Neural cell (in vitro differentiated cells): ENCODE data around the gene STT3B. TPM values are rescaled to one million over a fixed set of nuclear protein-coding genes. Genes with fewer than 3 reads are reported as not detected.

Experiments
- H2AFZ ChIP-seq: fragments of 200-600, 300-800 bp; sonication (generic), shearing (Covaris generic); 2 replicates; pipeline ENCODE4 v1.6.0; 2014; ENCODE audit warnings: low read depth, mild to moderate bottlenecking, antibody characterized with exemption, low read length, moderate library complexity
- H3F3A ChIP-seq: fragments of 200-600 bp; shearing (Covaris generic); 2 replicates; pipeline ENCODE4 v1.6.1; 2016; ENCODE audit warnings: mild to moderate bottlenecking, moderate library complexity, mixed read lengths, antibody characterized with exemption, low read length; ENCODE audit not compliant: insufficient read depth, poor library complexity, severe bottlenecking
- H3K27ac ChIP-seq: fragments of 200-600, 300-800 bp; sonication (generic), shearing (Covaris generic); 2 replicates; pipeline ENCODE4 v1.5.1; 2014; ENCODE audit warnings: mild to moderate bottlenecking, low read length, moderate library complexity
- H3K27me3 ChIP-seq: fragments of 300-800, 200-600 bp; sonication (generic), shearing (Covaris generic); 2 replicates; pipeline ENCODE4 v1.6.0; 2014; ENCODE audit warnings: mild to moderate bottlenecking, low read depth, low read length, moderate library complexity; ENCODE audit not compliant: insufficient read depth
- H3K36me3 ChIP-seq: fragments of 300-800, 200-600 bp; sonication (generic), shearing (Covaris generic); 2 replicates; pipeline ENCODE4 v1.5.1; 2014; ENCODE audit warnings: mild to moderate bottlenecking, antibody characterized with exemption, low read length, moderate library complexity; ENCODE audit not compliant: insufficient read depth
- H3K4me2 ChIP-seq: fragments of 300-800, 200-600 bp; sonication (generic), shearing (Covaris generic); 2 replicates; pipeline ENCODE4 v1.6.0; 2014; ENCODE audit warnings: mild to moderate bottlenecking, low read length
- H3K4me3 ChIP-seq: fragments of 300-800, 200-600 bp; sonication (generic), shearing (Covaris generic); 2 replicates; pipeline ENCODE4 v1.5.1; 2014; ENCODE audit warnings: mild to moderate bottlenecking, low read length, moderate library complexity
- H3K79me2 ChIP-seq: fragments of 200-600 bp; shearing (Covaris generic); replicated peaks from 2 replicates; pipeline ENCODE4 v1.6.0; 2014; ENCODE audit warnings: mild to moderate bottlenecking, low read length, moderate library complexity; ENCODE audit not compliant: insufficient read depth
- H3K9ac ChIP-seq: fragments of 300-800, 200-600 bp; sonication (generic), shearing (Covaris generic); 2 replicates; pipeline ENCODE4 v1.6.1; 2016; ENCODE audit warnings: mild to moderate bottlenecking, low read length, mixed read lengths
- H3K9me2 ChIP-seq: fragments of 200-600 bp; shearing (Covaris generic); 2 replicates; pipeline ENCODE4 v1.6.1; 2016; ENCODE audit warnings: mild to moderate bottlenecking, low read length, mixed read lengths; ENCODE audit not compliant: insufficient read depth
- H3K9me3 ChIP-seq: fragments of 200-600, 300-800 bp; sonication (generic), shearing (Covaris generic); 2 replicates; pipeline ENCODE4 v1.6.1; 2016; ENCODE audit warnings: mild to moderate bottlenecking, mixed run types, low read length, moderate library complexity, mixed read lengths
- H4K20me1 ChIP-seq: fragments of 200-600 bp; shearing (Covaris generic); 2 replicates; pipeline ENCODE4 v1.6.1; 2016; ENCODE audit warnings: mild to moderate bottlenecking, mixed run types; ENCODE audit not compliant: insufficient read depth
- CTCF ChIP-seq: fragments of 450-650 bp; IDR thresholded peaks from 2 replicates; pipeline ENCODE4 v1.5.1; 2014; ENCODE audit warnings: antibody characterized with exemption, mild to moderate bottlenecking, moderate library complexity; ENCODE audit not compliant: poor library complexity, severe bottlenecking
- EP300 ChIP-seq: fragments of 450-650 bp; conservative IDR thresholded peaks from 2 replicates; pipeline ENCODE4 v1.6.1; 2014; ENCODE audit warnings: antibody characterized with exemption, mild to moderate bottlenecking, moderate library complexity; ENCODE audit not compliant: poor library complexity, severe bottlenecking
- EZH2 ChIP-seq: fragments of 200-600, 300-800 bp; shearing (Covaris generic), sonication (generic); IDR thresholded peaks from 2 replicates; pipeline ENCODE4 v1.6.1; 2014; ENCODE audit warnings: antibody characterized with exemption, low read length, borderline replicate concordance, mild to moderate bottlenecking; ENCODE audit not compliant: insufficient read depth, poor library complexity, severe bottlenecking
- MXI1 ChIP-seq: fragments of 450-650 bp; conservative IDR thresholded peaks from 2 replicates; pipeline ENCODE4 v1.6.1; 2014; ENCODE audit warnings: antibody characterized with exemption, mild to moderate bottlenecking; ENCODE audit not compliant: poor library complexity, severe bottlenecking
- POLR2AphosphoS5 ChIP-seq: IDR thresholded peaks from 2 replicates; pipeline ENCODE4 v1.6.1; 2012
- RAD21 ChIP-seq: fragments of 450-650 bp; conservative IDR thresholded peaks from 2 replicates; pipeline ENCODE4 v1.6.1; 2014; ENCODE audit warnings: antibody characterized with exemption, mild to moderate bottlenecking, moderate library complexity
- SMC3 ChIP-seq: fragments of 450-650 bp; conservative IDR thresholded peaks from 2 replicates; pipeline ENCODE4 v1.6.1; 2014; ENCODE audit warnings: antibody characterized with exemption, mild to moderate bottlenecking, moderate library complexity; ENCODE audit not compliant: poor library complexity
- TAF1 ChIP-seq: IDR thresholded peaks from 2 replicates; pipeline ENCODE4 v1.6.1; 2012; ENCODE audit warnings: low read depth
- polyA plus RNA-seq: library from polyadenylated mRNA; depleted of rRNA; stranded (reverse); fragments of >200 nt; gene quantifications from 2 replicates; pipeline ENCODE4 v1.2.3, GENCODE V29; 2014
- TF ChIP-seq, protein P1 (sequence below): IDR thresholded peaks from 2 replicates; pipeline ENCODE4 v1.6.1; 2012; ENCODE audit warnings: borderline replicate concordance

STT3B gene
- polyA plus RNA-seq, 1 donor from 2014 or later: 100 TPM

GRCh38 chr3:31616711-31617110 is 84.0 kb downstream of the STT3B start:
- no peak overlapping the region for H3K4me2 ChIP-seq
- no peaks in the 10 kb centered on the region for H3K9me3 ChIP-seq
- H3K79me2 ChIP-seq: peaks cover 7% of the 10 kb centered on the region
- H3K4me3 ChIP-seq: no peak overlapping the region
- no peak overlapping the region for H2AFZ ChIP-seq
- H3F3A ChIP-seq: peaks cover 3% of the 10 kb centered on the region
- H3K36me3 ChIP-seq: peaks cover 4% of the 10 kb centered on the region
- no peaks in the 10 kb centered on the region for H3K27me3 ChIP-seq
- TF ChIP-seq EP300 (no peak), SMC3 (no peak), RAD21 (no peak), MXI1 (no peak), CTCF (no peak), POLR2AphosphoS5 (no peak), EZH2 (no peak), TAF1 (no peak)
- TF ChIP-seq, protein P1, sequence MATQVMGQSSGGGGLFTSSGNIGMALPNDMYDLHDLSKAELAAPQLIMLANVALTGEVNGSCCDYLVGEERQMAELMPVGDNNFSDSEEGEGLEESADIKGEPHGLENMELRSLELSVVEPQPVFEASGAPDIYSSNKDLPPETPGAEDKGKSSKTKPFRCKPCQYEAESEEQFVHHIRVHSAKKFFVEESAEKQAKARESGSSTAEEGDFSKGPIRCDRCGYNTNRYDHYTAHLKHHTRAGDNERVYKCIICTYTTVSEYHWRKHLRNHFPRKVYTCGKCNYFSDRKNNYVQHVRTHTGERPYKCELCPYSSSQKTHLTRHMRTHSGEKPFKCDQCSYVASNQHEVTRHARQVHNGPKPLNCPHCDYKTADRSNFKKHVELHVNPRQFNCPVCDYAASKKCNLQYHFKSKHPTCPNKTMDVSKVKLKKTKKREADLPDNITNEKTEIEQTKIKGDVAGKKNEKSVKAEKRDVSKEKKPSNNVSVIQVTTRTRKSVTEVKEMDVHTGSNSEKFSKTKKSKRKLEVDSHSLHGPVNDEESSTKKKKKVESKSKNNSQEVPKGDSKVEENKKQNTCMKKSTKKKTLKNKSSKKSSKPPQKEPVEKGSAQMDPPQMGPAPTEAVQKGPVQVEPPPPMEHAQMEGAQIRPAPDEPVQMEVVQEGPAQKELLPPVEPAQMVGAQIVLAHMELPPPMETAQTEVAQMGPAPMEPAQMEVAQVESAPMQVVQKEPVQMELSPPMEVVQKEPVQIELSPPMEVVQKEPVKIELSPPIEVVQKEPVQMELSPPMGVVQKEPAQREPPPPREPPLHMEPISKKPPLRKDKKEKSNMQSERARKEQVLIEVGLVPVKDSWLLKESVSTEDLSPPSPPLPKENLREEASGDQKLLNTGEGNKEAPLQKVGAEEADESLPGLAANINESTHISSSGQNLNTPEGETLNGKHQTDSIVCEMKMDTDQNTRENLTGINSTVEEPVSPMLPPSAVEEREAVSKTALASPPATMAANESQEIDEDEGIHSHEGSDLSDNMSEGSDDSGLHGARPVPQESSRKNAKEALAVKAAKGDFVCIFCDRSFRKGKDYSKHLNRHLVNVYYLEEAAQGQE: no peak
- no peak overlapping the region for H3K9ac ChIP-seq
- no peak overlapping the region for H3K27ac ChIP-seq
- H3K9me2 ChIP-seq: no peaks in the 10 kb centered on the region
- no peaks in the 10 kb centered on the region for H4K20me1 ChIP-seq

DNA sequence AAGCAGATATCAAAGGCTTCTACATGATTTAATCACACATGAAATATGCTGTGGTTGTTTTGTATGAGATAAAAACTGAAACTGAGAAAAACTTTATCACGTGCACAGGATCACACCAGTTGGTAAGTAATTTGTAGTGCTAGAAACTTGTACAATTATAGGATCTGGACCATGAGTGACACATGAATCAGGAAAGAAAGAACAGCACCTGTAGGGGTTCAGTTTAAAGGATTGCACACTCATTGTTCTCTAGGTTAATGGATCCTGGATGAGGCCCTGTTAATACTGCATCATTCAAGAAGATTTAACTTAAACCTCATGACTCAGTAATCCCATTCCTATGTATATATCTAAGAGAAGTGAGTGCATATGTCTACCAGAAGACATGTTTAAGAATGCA is 87.9 kb downstream of the STT3B start:
- Histone ChIP-seq H3K36me3 (peaks cover 4% of the 10 kb centered on the region), H3K9me3 (no peaks in the 10 kb centered on the region), H3K9me2 (no peaks in the 10 kb centered on the region), H3K4me2 (no peak overlapping the region), H3K9ac (no peak overlapping the region), H3K79me2 (no peaks in the 10 kb centered on the region), H2AFZ (no peak overlapping the region), H3K27ac (no peak overlapping the region), H3K4me3 (no peak overlapping the region), H3K27me3 (no peaks in the 10 kb centered on the region), H3F3A (no peaks in the 10 kb centered on the region), H4K20me1 (no peaks in the 10 kb centered on the region)
- TF ChIP-seq EZH2 (no peak), SMC3 (no peak), RAD21 (no peak), POLR2AphosphoS5 (no peak), TAF1 (no peak), CTCF (no peak), EP300 (no peak), MXI1 (no peak)
- TF ChIP-seq, protein P1: no peak
